Ishikawa (cell line): Measurements from ENCODE around the gene ANKFY1.

Source experiments
- TCF12 ChIP-seq: IDR thresholded peaks from 2 replicates; pipeline ENCODE4 v1.6.1; 2012; ENCODE audit warnings: low read depth
- TF ChIP-seq, protein P1 (sequence below): IDR thresholded peaks from 2 replicates; pipeline ENCODE4 v1.6.1; 2012; ENCODE audit warnings: low read depth, mild to moderate bottlenecking

- TF ChIP-seq, protein P1, sequence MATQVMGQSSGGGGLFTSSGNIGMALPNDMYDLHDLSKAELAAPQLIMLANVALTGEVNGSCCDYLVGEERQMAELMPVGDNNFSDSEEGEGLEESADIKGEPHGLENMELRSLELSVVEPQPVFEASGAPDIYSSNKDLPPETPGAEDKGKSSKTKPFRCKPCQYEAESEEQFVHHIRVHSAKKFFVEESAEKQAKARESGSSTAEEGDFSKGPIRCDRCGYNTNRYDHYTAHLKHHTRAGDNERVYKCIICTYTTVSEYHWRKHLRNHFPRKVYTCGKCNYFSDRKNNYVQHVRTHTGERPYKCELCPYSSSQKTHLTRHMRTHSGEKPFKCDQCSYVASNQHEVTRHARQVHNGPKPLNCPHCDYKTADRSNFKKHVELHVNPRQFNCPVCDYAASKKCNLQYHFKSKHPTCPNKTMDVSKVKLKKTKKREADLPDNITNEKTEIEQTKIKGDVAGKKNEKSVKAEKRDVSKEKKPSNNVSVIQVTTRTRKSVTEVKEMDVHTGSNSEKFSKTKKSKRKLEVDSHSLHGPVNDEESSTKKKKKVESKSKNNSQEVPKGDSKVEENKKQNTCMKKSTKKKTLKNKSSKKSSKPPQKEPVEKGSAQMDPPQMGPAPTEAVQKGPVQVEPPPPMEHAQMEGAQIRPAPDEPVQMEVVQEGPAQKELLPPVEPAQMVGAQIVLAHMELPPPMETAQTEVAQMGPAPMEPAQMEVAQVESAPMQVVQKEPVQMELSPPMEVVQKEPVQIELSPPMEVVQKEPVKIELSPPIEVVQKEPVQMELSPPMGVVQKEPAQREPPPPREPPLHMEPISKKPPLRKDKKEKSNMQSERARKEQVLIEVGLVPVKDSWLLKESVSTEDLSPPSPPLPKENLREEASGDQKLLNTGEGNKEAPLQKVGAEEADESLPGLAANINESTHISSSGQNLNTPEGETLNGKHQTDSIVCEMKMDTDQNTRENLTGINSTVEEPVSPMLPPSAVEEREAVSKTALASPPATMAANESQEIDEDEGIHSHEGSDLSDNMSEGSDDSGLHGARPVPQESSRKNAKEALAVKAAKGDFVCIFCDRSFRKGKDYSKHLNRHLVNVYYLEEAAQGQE = no peak
- no peak for TF ChIP-seq TCF12
Observed at GRCh38 chr17:4261452-4261851, 2.3 kb downstream of the ANKFY1 start.
